GM06990 (cell line): Measurements from ENCODE around the gene COX20.

ENCODE experiments used
- DNase-seq: peaks from one replicate; pipeline ENCODE4 v3.0.0-alpha.2; 2011; ENCODE audit not compliant: insufficient read length; ENCODE audit errors: extremely low read depth
- H3K27me3 ChIP-seq: replicated peaks from 2 replicates; pipeline ENCODE4 v1.6.0; 2011; ENCODE audit warnings: low read length; ENCODE audit not compliant: control insufficient read depth, insufficient read depth
- H3K36me3 ChIP-seq: 2 replicates; pipeline ENCODE4 v1.5.1; 2011; ENCODE audit warnings: low read length; ENCODE audit not compliant: control insufficient read depth, insufficient read depth
- H3K4me3 ChIP-seq: replicated peaks from 2 replicates; pipeline ENCODE4 v1.5.1; 2011; ENCODE audit warnings: low read depth, mild to moderate bottlenecking, control low read depth, low read length
- CTCF ChIP-seq: IDR thresholded peaks from 2 replicates; pipeline ENCODE4 v1.5.1; 2011; ENCODE audit warnings: low read length, control low read depth, mild to moderate bottlenecking, inconsistent platforms; ENCODE audit not compliant: insufficient read depth, poor library complexity, severe bottlenecking

COX20 gene

GRCh38 chr1:244837597-244838258 lies 2.3 kb downstream of the COX20 start:
- no peak for DNase-seq
- H3K4me3 ChIP-seq, result peak overlapping the region; percentile 31; the same call in 1 of the 2 replicates
- H3K27me3 ChIP-seq, result no peaks in the 10 kb centered on the region
- H3K36me3 ChIP-seq, result no peaks in the 10 kb centered on the region; the same call in none of the 2 replicates
- TF ChIP-seq CTCF, result no peak

DNA sequence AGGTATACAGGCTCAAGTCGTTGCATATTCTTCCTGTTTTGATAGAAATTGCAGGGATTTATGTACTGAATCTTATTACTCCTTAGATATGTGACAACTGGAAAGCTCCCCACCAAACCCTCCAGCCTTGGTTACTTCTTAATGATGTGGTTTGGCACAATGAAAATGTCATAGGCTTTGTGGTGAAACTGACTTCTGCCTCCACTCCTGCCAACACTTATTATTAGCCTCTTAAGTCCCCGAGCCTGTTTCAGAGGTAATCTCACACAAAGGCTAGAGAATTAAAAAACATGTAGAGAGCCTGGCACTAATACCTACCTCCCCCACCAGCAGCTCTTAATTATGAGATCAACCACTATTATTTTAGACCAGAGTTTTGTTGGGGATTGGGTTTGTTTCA lies 4.2 kb downstream of the COX20 start:
- TF ChIP-seq CTCF, result no peak
- no peak for DNase-seq
- H3K36me3 ChIP-seq, result peaks cover 3% of the 10 kb centered on the region
- no peak overlapping the region for H3K4me3 ChIP-seq
- no peaks in the 10 kb centered on the region for H3K27me3 ChIP-seq

GRCh38 chr1:244840219-244840794 lies 4.8 kb downstream of the COX20 start:
- Histone ChIP-seq H3K4me3 (no peak overlapping the region), H3K36me3 (peaks cover 3% of the 10 kb centered on the region), H3K27me3 (no peaks in the 10 kb centered on the region)
- no peak for DNase-seq
- TF ChIP-seq CTCF, result no peak

DNA sequence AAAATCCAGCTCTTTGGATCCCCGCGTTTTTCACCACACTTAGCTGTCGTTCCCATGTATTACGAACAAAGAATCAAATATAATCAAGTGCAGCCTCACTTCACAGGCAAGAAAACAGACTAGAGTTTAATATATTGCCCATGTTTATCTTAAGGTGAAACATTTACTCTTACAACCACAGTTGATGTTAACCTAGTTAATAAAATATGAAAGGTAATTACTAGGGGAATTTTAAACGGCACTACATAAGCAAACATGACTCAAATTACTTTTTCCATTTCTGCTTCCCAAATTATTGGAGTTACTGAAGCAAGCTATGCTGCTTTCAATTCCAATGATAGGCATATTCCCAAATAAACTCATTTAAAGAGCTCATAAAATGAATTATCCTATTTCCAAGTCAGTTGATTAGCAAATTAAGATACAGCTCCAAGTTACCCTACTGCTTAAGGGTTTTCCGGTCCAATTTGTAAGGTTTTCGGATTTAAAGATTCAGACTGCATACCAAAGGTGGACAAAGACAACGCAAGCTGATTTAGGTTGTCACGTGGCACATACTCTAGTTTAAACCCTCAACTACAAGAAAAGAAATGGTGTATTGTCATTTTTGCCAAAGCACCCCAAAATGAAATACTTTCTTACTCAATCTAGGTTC lies 5.9 kb downstream of the COX20 start:
- TF ChIP-seq CTCF, result no peak
- DNase-seq, result no peak
- no peak overlapping the region for H3K4me3 ChIP-seq
- no peaks in the 10 kb centered on the region for H3K27me3 ChIP-seq
- peaks cover 7% of the 10 kb centered on the region for H3K36me3 ChIP-seq

DNA sequence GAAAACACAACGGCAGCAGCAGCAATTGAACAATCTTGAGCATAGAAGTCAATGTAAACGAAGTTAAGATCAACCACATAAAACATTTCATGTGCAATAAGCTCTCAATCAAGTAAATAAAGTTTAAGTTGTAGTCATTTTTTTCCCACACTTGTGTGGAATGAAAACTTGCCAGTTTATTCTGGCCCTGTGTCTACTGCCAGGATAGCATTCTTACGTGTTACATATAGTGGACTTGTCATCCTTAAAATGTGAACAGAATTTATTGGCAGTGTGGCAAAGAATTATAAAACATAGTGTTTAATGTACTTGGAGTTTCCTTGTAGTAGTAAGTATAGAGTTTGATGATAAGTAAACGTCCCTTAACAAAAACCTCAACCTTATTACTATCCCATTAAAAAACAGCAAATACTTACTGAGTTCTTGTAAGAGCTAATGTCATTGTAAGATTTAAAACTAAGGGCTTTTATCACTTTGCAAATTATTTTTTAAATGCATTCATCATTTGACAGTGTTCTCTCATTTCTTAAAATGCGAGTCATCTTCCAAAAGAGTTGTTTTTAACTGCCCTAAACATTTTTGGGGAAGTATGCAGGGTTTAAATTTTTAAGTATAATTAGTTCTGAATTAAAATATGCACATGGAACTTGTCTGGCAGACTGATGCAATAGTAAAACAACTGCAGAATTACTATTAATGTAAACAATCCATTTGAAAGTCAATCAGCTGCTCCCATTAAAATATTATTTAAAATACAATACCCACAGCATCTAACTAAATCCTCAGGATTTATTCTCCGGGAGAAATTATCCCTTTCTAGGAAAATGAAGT lies 7.9 kb downstream of the COX20 start:
- no peak for TF ChIP-seq CTCF
- Histone ChIP-seq H3K36me3 (peaks cover 7% of the 10 kb centered on the region), H3K4me3 (no peak overlapping the region), H3K27me3 (no peaks in the 10 kb centered on the region)
- no peak for DNase-seq
